ENCODE results near the gene TIMP2. TPM values are rescaled to one million over a fixed set of nuclear protein-coding genes. Genes with fewer than 3 reads are reported as not detected.
"Not testable (repeated sequence)": the region's sequence is repeated elsewhere in the genome, so short reads cannot be mapped to it uniquely, and the experiment has no call there.

TIMP2 gene
- total RNA-seq, 1 experiment from 2014 or later = 64.8 TPM

- TF ChIP-seq REST (IDR thresholded peaks at IDR 0.05; ENCODE audit: low read depth) (no peak), MAX (IDR thresholded peaks at IDR 0.05) (no peak), EZH2phosphoT487 (IDR thresholded peaks at IDR 0.05; ENCODE audit: borderline replicate concordance) (no peak), RAD21 (IDR thresholded peaks at IDR 0.05; ENCODE audit: low read depth) (no peak), SRF (IDR thresholded peaks at IDR 0.05; ENCODE audit: low read depth) (no peak), CBX3 (IDR thresholded peaks at IDR 0.05; ENCODE audit: low read depth) (no peak), TCF7L2 (IDR thresholded peaks at IDR 0.05; ENCODE audit: borderline replicate concordance, extremely low read depth, insufficient read depth, insufficient read length) (no peak), ZNF274 (IDR thresholded peaks at IDR 0.05; ENCODE audit: low read depth, low read length) (no peak), CTCF (IDR thresholded peaks at IDR 0.05 in 2 of 3, conservative IDR thresholded peaks at IDR 0.05 in 1 of 3; ENCODE audit: borderline replicate concordance in 1 of 3, insufficient read depth in 1 of 3, low read depth in 2 of 3, low read length in 2 of 3) (no peak), POLR2A (IDR thresholded peaks at IDR 0.05; ENCODE audit: borderline replicate concordance, extremely low read depth, insufficient read depth, insufficient read length) (no peak)
Observed at GRCh38 chr17:78868391-78868790, 56.8 kb downstream of the TIMP2 start (continued).

- ATAC-seq; H3K79me2 ChIP-seq (ENCODE audit: insufficient read depth, low read length); H3K9me2 ChIP-seq (ENCODE audit: insufficient read depth); BruUV-seq (replicated peaks); DNase-seq (ENCODE audit: low read depth, low spot score); H3K9ac ChIP-seq (ENCODE audit: low read length); POLR2A ChIA-PET; H3K4me3 ChIP-seq (replicated peaks in 1 of 2; ENCODE audit: low read depth in 1 of 2, low read length in 2 of 2); H4K20me1 ChIP-seq (ENCODE audit: insufficient read depth); H3K27ac ChIP-seq (ENCODE audit: low read depth, low read length); H3K36me3 ChIP-seq (ENCODE audit: control insufficient read depth in 1 of 2, insufficient read depth in 2 of 2, low read length in 2 of 2); H3K9me3 ChIP-seq (ENCODE audit: control insufficient read depth in 1 of 2, insufficient read depth in 1 of 2, low read depth in 1 of 2, low read length in 2 of 2); H3K27me3 ChIP-seq (ENCODE audit: insufficient read depth, low read length); H2AFZ ChIP-seq (ENCODE audit: low read depth, low read length, poor library complexity, severe bottlenecking); H3K4me2 ChIP-seq (ENCODE audit: low read length): not testable (repeated sequence)
- H3K4me1 ChIP-seq (ENCODE audit: control insufficient read depth in 1 of 2, insufficient read depth in 2 of 2, low read length in 2 of 2) = peaks cover 14 to 22% of the 10 kb centered on the region in 2 experiments
- ChIA-PET RAD21 (ENCODE audit: low non-redundant PET in 1 of 2, low total read pairs in 2 of 2, uncharacterized antibody in 2 of 2, unreplicated experiment in 2 of 2) (interaction anchor here in 1 of 2 experiments (1.9 kb wide), 1 partner anchor 104 kb away, joined by 14 read pairs; no protein-coding TSS in a partner anchor), CTCF (interaction anchor here (2.1 to 3.7 kb wide), 2 partner anchors 10 to 104 kb away, joined by 39 to 55 read pairs; no protein-coding TSS in a partner anchor)
- intact Hi-C loops (cut with micrococcal nuclease) = loop anchor here (5.0 kb wide), 1 partner anchor 55 kb away; no protein-coding TSS in a partner anchor
Observed at GRCh38 chr17:78867046-78867445, 58.1 kb downstream of the TIMP2 start.

Data from HCT116 (cell line).